ENCODE results near the gene PKLR.

DNA sequence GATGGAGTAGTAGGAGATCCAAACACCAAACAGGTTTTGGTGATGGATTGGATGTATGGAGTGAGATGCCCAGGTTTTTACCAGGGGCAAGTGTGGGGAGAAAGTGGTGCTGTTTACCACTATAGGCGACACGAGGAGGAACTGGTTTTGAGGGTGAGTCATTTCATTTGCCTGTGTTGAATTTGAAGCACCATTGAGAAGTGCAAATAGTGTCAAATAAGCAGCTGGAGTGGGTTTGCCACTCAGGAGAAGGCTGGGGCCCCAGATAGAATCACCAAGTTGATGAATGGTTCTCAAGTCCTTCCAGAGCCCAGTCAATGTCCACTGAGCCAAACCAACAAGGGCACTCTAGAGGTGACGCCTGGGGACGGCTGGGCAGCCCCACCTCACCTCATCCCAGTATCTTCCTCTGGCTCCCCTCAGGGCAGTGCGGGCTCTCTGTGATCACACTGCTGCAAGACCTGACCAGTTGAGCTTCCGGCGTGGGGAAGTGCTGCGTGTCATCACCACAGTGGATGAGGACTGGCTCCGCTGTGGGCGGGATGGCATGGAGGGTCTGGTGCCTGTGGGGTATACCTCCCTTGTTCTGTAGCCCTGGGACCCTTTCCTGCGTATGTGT is 28.9 kb upstream of the PKLR start:
- TF ChIP-seq, protein P1, sequence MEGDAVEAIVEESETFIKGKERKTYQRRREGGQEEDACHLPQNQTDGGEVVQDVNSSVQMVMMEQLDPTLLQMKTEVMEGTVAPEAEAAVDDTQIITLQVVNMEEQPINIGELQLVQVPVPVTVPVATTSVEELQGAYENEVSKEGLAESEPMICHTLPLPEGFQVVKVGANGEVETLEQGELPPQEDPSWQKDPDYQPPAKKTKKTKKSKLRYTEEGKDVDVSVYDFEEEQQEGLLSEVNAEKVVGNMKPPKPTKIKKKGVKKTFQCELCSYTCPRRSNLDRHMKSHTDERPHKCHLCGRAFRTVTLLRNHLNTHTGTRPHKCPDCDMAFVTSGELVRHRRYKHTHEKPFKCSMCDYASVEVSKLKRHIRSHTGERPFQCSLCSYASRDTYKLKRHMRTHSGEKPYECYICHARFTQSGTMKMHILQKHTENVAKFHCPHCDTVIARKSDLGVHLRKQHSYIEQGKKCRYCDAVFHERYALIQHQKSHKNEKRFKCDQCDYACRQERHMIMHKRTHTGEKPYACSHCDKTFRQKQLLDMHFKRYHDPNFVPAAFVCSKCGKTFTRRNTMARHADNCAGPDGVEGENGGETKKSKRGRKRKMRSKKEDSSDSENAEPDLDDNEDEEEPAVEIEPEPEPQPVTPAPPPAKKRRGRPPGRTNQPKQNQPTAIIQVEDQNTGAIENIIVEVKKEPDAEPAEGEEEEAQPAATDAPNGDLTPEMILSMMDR (IDR thresholded peaks at IDR 0.05; ENCODE audit: low read length): no peak
- no peak for TF ChIP-seq EZH2 (IDR thresholded peaks at IDR 0.05; ENCODE audit: borderline replicate concordance, low read length)

Data from OCI-LY1 (cell line).